Measurements from ENCODE around the gene ZCCHC2. TPM values are rescaled to one million over a fixed set of nuclear protein-coding genes. Genes with fewer than 3 reads are reported as not detected.

Gene ZCCHC2
- total and polyA plus RNA-seq, 2 of the 4 experiments (the other 2 are of a cell fraction), result 3.2 to 3.6 TPM

DNA sequence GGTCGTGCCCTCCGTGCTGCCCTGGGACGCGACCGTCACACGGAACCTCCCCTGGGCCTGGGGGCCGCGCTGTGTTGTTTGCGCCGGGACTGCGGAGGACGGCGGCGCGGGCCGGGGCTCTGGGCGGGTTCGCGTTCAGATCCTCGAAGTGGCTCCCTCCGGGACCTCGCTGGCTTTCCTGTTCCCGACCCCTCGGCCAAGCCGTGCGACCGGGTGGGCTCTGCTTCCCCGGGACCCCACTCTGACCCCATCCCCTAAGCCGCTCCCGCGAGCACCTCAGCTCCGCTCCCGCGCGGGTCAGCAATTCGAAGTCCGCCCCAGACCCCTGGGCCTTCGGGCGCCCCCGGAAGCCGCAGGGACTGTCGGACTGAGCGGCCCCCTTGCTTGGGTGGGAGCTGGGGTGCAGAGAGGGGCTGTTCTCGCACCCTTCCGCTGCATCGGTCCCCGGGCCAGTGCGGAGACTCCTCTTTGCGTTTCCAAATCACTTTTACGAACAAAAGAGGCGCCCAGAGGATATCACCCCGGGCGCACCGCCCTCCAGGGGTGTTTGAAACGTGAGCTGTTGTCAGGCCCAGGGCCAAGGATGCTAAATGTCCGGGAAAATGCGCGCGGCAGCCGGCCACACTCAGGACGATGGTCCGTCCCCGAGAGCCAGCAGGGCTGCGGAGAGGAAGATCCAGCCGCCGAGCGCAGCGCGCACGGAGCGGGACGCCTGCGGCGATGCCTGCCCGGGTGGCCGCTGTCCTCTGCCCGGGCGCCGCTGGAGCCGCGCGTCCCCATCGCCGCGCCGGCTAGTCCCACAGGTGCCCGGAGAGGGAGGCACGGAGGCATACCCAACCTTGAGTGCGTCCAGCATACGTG lies 73.5 kb downstream of the ZCCHC2 start (continued):
- TF ChIP-seq MXI1 (IDR thresholded peaks at IDR 0.05; ENCODE audit: borderline replicate concordance, low read depth, low read length), result no peak
- no peak for TF ChIP-seq MAFK (IDR thresholded peaks at IDR 0.05; ENCODE audit: low read depth, low read length)
- no peak for TF ChIP-seq CHD1 (IDR thresholded peaks at IDR 0.05; ENCODE audit: low read depth, low read length)

DNA sequence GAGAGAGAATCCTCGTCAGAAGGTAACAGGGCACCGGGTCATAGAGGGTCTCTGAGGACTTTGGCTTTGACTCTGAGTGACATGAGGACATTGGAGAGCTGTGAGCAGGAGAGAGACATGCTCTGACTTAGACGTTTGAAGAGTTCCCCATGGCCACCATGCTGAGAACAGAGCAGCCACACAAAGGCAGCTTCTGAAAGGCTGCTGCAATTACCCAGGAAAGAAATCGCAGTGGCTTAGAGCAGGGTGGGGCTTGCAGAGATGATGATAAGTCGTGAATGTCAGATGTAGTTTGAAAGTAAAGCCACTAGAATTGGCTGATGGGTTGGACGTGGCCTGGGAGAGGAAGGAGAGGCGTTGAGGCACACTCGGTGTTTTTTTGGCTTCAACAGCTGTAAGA lies 79.0 kb downstream of the ZCCHC2 start:
- CTCF ChIA-PET, result interaction anchor here (1.1 kb wide), 1 partner anchor 15 kb away, joined by 3 read pairs; no protein-coding TSS in a partner anchor
- dilution Hi-C loops (cut with HindIII; ENCODE audit: low sequenced_read_pairs, unreplicated experiment), result no loop called here
- Histone ChIP-seq H3K9me3 (ENCODE audit: control insufficient read depth, insufficient read depth, low read length) (no peaks in the 10 kb centered on the region), H2BK120ac (ENCODE audit: low read depth, low read length) (no peak overlapping the region), H3K27ac (ENCODE audit: insufficient read depth, low read length) (no peak overlapping the region), H4K91ac (ENCODE audit: insufficient read depth, low read depth, low read length) (no peak overlapping the region), H3K27me3 (ENCODE audit: control insufficient read depth, insufficient read depth, low read length) (peaks cover 54% of the 10 kb centered on the region), H3K4me1 (ENCODE audit: control insufficient read depth, insufficient read depth, low read length) (peaks cover 1% of the 10 kb centered on the region; the same call in 1 of the 2 replicates), H2BK20ac (ENCODE audit: low read depth, low read length) (no peak overlapping the region), H2BK5ac (ENCODE audit: low read depth, low read length, poor library complexity, severe bottlenecking) (no peak overlapping the region), H3K56ac (ENCODE audit: extremely low read depth, insufficient read depth, low read length) (no peak overlapping the region), H3K9ac (ENCODE audit: low read depth, low read length) (no peak overlapping the region), H3K4me2 (ENCODE audit: low read depth, low read length) (no peak overlapping the region), H3K23ac (ENCODE audit: low read depth, low read length) (no peak overlapping the region), H3K4ac (ENCODE audit: low read depth, low read length) (no peak overlapping the region), H3K4me3 (ENCODE audit: insufficient read depth, low read depth, low read length) (no peak overlapping the region), H3K36me3 (ENCODE audit: control insufficient read depth, insufficient read depth, low read length) (no peaks in the 10 kb centered on the region), H3K9me1 (ENCODE audit: insufficient read depth, low read length) (no peaks in the 10 kb centered on the region), H2BK15ac (ENCODE audit: low read depth, low read length) (no peak overlapping the region), H2AK9ac (replicated peaks; ENCODE audit: low read depth, low read length, poor library complexity) (peak overlapping the region; percentile 34), H4K20me1 (ENCODE audit: insufficient read depth, low read length) (no peaks in the 10 kb centered on the region), H3K14ac (replicated peaks; ENCODE audit: low read depth, low read length) (no peak overlapping the region), H3K79me1 (ENCODE audit: low read depth in 1 of 2, low read length in 2 of 2) (no peaks in the 10 kb centered on the region), H4K8ac (ENCODE audit: low read depth in 2 of 2, low read length in 2 of 2) (no peak overlapping the region), H3K18ac (ENCODE audit: low read depth, low read length) (no peak overlapping the region), H4K5ac (ENCODE audit: low read depth, low read length) (no peak overlapping the region), H2AFZ (replicated peaks; ENCODE audit: low read length, poor library complexity) (peak overlapping the region; percentile 15), H2AK5ac (ENCODE audit: low read depth, low read length) (no peak overlapping the region)
- in situ Hi-C loops (cut with MboI; ENCODE audit: low sequenced_read_pairs), result no loop called here
- WGBS, 2 experiments (ENCODE audit: extremely low coverage in 2 of 2, insufficient read length in 1 of 2), result 60% methylated on average over 5 of the region's 8 CpGs; no CpG with 5 or more reads in 1 of the 2 experiments
- TF ChIP-seq, protein P1, sequence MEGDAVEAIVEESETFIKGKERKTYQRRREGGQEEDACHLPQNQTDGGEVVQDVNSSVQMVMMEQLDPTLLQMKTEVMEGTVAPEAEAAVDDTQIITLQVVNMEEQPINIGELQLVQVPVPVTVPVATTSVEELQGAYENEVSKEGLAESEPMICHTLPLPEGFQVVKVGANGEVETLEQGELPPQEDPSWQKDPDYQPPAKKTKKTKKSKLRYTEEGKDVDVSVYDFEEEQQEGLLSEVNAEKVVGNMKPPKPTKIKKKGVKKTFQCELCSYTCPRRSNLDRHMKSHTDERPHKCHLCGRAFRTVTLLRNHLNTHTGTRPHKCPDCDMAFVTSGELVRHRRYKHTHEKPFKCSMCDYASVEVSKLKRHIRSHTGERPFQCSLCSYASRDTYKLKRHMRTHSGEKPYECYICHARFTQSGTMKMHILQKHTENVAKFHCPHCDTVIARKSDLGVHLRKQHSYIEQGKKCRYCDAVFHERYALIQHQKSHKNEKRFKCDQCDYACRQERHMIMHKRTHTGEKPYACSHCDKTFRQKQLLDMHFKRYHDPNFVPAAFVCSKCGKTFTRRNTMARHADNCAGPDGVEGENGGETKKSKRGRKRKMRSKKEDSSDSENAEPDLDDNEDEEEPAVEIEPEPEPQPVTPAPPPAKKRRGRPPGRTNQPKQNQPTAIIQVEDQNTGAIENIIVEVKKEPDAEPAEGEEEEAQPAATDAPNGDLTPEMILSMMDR (conservative IDR thresholded peaks at IDR 0.05; ENCODE audit: low read depth, low read length), result no peak
- TF ChIP-seq RAD21 (IDR thresholded peaks at IDR 0.05; ENCODE audit: low read length), result no peak
- no peak for TF ChIP-seq NFE2L2 (IDR thresholded peaks at IDR 0.05; ENCODE audit: low read depth, low read length)
- TF ChIP-seq BHLHE40 (IDR thresholded peaks at IDR 0.05; ENCODE audit: low read depth, low read length), result no peak
- intact Hi-C loops (cut with micrococcal nuclease), result no loop called here
- no peak for ATAC-seq (ENCODE audit: low read depth)
- POLR2A ChIA-PET (ENCODE audit: unreplicated experiment), result no interaction called here
- BruUV-seq (replicated peaks), result no TSS peak
- DNase-seq, result no peak

Measured in IMR-90 (cell line).